NCI-H1105 treated with DMSO at 0.1 percent for 48 hours (cell line): ENCODE results near the gene PTPRN2.
"Not testable (repeated sequence)": the region's sequence is repeated elsewhere in the genome, so short reads cannot be mapped to it uniquely, and the experiment has no call there.

Experiments used
- DNase-seq: peaks from one replicate; lab custom pipeline; 2025; lab: John Stamatoyannopoulos, UW

PTPRN2 gene

GRCh38 chr7:157497744-157498651 lies 1089.6 kb downstream of the PTPRN2 start:
- no peak for DNase-seq

DNA sequence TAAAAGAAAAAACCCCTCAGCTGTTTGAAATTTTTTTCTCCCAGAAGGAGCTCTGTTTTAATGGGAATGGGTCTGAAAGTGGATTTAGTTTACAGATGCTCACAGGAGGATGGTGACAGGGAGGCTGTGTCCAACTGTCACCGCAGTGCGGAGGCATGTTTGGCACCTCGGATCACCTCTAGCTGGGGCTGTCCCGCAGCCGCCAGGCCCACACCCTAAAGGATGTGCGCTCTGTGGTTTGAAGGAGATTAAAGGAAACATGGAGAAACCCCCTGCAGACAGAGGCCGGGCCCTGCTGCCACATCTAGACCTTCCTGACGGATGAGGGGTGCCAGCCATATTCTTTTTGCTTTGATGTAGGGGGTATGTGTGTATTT lies 1090.3 kb downstream of the PTPRN2 start:
- DNase-seq = no peak

GRCh38 chr7:157496416-157497275 lies 1091.0 kb downstream of the PTPRN2 start:
- no peak for DNase-seq

DNA sequence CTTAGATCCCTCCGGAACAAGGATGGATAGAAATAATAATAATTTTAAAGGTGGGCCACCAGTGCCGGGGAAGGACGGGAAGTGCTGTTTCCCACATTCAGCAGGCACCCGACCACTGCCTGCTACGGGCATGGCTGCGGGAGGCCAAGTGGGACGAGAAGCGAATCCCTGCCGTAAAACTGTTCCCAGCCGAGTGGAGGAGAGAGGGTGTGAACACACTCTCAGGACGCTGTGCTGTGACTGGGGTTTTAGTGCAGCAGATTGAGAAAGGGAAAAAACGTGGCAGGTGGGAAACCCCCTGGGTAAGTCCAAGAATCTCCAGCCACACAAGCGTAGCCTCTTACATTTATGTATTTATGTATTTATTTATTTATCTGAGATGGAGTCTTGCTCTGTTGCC lies 1092.0 kb downstream of the PTPRN2 start:
- DNase-seq = no peak

- no peak for DNase-seq
Measured at GRCh38 chr7:157495177-157495553, 1092.5 kb downstream of the PTPRN2 start.

GRCh38 chr7:157494506-157495176 lies 1093.0 kb downstream of the PTPRN2 start:
- DNase-seq = no peak

DNA sequence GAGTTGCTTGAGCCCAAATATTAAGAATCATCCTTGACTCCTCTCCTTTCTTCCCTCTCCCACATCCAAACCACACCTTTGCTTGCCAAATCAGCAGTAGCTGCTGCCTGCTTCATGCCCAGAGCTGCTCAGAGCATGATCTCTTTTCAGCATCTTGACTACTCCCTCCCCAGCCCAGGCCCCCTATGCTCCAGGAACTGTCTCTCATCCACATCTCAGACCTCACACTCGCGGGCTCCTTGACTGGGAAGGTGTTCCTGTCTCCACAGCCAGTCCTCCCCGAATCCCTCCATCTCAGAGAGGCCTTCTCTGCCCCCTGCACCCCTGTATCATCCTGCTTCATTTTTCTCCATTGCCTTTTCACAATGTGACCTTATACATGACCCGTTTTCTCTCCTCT lies 1093.8 kb downstream of the PTPRN2 start:
- no peak for DNase-seq

DNA sequence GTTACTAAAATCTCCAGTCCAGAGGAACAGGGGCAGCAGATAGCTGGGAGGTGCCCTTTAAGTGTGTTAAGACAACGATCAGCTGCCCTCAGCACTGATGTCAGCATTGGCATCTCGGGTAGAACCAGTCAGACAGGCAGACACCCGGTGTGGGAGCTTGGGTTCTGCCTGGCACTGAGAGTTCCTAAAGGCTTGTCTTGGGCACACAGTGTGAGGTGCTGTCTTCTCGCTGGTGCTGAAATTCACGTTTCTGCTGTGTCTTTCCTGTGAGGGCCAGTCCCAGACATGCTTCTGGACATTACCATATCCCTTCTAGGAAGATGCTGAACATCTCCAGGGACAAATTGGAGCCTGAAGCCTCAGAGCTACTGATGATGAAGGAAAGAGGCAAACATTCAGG lies 1094.6 kb downstream of the PTPRN2 start:
- no peak for DNase-seq

- DNase-seq = no peak
Measured at GRCh38 chr7:157490465-157490912, 1097.1 kb downstream of the PTPRN2 start.

DNA sequence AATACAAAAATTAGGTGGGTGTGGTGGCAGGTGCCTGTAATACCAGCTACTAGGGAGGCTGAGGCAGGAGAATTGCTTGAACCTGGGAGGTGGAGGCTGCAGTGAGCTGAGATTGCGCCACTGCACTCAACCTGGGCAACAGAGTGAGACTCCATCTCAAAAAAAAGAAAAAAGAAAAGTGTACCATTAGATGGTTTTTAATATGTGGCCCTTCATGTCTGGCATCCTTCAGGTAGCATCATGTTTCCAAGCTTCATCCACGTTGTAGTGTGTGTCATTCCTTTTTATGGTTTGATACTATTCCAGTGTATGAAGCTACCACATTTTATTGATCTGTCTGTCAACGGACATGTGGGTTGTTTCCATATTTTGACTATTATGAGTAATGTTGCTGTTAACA lies 1097.8 kb downstream of the PTPRN2 start:
- DNase-seq = not testable (repeated sequence)
